ENCODE results near the gene SIGLEC6. TPM values are rescaled to one million over a fixed set of nuclear protein-coding genes. Genes with fewer than 3 reads are reported as not detected.

SIGLEC6 gene
- total and polyA plus RNA-seq, 11 donors = 0.10 to 0.40 (median 0.24) TPM; not detected in 5

DNA sequence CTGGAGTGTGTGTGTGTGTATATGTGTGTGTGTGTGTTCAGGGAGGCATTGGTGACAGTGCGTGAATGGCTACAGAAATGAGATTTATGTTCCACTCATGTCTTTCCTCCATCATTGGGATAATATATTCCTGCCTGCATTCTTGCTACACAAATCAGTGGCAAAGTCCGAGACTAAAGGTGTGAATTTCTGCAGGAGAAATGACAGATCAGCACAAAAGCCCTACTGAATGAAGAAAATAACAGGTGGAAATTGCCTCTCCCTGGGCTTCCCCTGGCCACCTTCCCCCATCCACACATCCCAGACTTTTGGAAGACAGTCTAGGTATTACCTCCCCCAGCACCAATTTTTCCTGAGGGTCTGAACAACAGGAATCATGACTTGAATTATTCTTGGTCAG is 10.1 kb downstream of the SIGLEC6 start:
- no peaks in the 10 kb centered on the region for H3K36me3 ChIP-seq
- H3K27ac ChIP-seq = no peak overlapping the region
- DNase-seq = no peak
- intact Hi-C loops (cut with DNase I) = no loop called here
- 82 to 84% (median 82%) methylated on average over 2 of the region's 2 CpGs for WGBS, 4 donors
- peaks cover 0 to 11% (median 0%) of the 10 kb centered on the region in 12 donors for H3K9me3 ChIP-seq
- no peaks in the 10 kb centered on the region for H3K4me1 ChIP-seq
- H3K4me3 ChIP-seq = no peak overlapping the region
- no peak for ATAC-seq
- H3K27me3 ChIP-seq = peaks cover 0 to 13% (median 0%) of the 10 kb centered on the region in 9 donors
- no peak for TF ChIP-seq POLR2A (IDR thresholded peaks at IDR 0.05)
- TF ChIP-seq, protein P1, sequence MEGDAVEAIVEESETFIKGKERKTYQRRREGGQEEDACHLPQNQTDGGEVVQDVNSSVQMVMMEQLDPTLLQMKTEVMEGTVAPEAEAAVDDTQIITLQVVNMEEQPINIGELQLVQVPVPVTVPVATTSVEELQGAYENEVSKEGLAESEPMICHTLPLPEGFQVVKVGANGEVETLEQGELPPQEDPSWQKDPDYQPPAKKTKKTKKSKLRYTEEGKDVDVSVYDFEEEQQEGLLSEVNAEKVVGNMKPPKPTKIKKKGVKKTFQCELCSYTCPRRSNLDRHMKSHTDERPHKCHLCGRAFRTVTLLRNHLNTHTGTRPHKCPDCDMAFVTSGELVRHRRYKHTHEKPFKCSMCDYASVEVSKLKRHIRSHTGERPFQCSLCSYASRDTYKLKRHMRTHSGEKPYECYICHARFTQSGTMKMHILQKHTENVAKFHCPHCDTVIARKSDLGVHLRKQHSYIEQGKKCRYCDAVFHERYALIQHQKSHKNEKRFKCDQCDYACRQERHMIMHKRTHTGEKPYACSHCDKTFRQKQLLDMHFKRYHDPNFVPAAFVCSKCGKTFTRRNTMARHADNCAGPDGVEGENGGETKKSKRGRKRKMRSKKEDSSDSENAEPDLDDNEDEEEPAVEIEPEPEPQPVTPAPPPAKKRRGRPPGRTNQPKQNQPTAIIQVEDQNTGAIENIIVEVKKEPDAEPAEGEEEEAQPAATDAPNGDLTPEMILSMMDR (IDR thresholded peaks at IDR 0.05) = no peak

DNA sequence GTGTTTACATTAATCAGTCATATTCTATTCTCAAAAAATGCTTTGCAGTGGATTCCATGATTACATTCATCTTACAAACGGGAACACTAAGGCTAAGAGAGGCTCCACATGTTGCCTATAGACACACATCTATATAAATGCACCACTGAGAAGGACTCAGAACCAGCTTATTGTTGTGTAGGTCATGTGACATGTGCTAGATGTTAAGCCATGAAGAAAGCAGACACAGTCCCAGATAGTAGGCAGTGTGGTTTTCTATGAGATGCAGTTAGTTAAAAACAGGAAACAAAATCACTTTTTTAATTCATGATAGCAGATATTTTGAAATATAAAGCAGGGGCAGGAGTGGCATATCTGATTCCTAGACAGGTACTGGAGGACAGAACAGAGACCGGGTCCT is 10.7 kb downstream of the SIGLEC6 start:
- no peak overlapping the region for H3K4me3 ChIP-seq
- H3K9me3 ChIP-seq = peaks cover 0 to 11% (median 0%) of the 10 kb centered on the region in 12 donors
- DNase-seq (no peak), ATAC-seq (no peak)
- no peak for TF ChIP-seq POLR2A (IDR thresholded peaks at IDR 0.05)
- TF ChIP-seq, protein P1 (IDR thresholded peaks at IDR 0.05) = no peak
- intact Hi-C loops (cut with DNase I) = no loop called here
- no peaks in the 10 kb centered on the region for H3K36me3 ChIP-seq
- H3K4me1 ChIP-seq = no peaks in the 10 kb centered on the region
- no peak overlapping the region for H3K27ac ChIP-seq
- 45 to 60% (median 51%) methylated on average over 2 of the region's 2 CpGs for WGBS, 4 donors
- H3K27me3 ChIP-seq = peaks cover 0 to 13% (median 0%) of the 10 kb centered on the region in 9 donors

DNA sequence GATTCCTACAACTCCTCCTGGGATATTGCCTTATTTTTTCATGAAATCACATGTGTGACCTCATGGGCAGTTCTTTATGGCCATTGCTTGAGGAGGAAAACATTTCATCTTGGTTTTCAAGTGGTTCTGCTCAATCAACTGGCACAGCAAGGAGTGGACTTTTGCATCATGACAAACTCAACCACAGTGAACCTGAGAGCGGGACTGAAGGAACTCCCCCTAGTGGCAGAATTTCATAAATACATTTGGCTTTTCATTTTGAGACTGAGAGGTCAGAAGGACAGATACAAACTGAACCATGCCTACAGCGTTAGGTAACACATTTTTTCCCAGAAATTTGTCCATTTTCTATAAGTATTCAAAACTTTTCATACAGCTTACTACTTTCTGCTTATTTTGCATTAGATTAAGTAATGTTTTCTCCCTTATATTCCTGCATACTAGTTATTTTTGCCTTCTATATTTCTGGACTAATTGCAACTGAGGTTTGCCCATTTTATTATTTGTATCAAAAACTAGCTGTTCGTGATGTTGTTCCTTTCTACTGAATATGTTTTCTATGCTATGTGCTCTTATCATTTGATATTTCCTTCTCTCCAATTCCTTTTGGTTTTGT is 16.5 kb downstream of the SIGLEC6 start:
- H3K27me3 ChIP-seq = peaks cover 0 to 36% (median 4%) of the 10 kb centered on the region in 9 donors
- 9 to 19% (median 17%) methylated on average over 3 of the region's 3 CpGs for WGBS, 4 donors
- no peak for DNase-seq
- peaks cover 0 to 7% (median 0%) of the 10 kb centered on the region in 12 donors for H3K9me3 ChIP-seq
- H3K27ac ChIP-seq = no peak overlapping the region
- TF ChIP-seq POLR2A (IDR thresholded peaks at IDR 0.05) = no peak
- TF ChIP-seq, protein P1 (IDR thresholded peaks at IDR 0.05) = peak; percentile 42 to 85 (median 74)
- ATAC-seq = peak in 3 of 4 donors; percentile 39 to 54 (median 51)
- intact Hi-C loops (cut with DNase I) = loop anchor here in 2 of 10 donors (2.0 kb wide), 1 partner anchor 176 kb away; no protein-coding TSS in a partner anchor
- no peak overlapping the region for H3K4me3 ChIP-seq
- H3K4me1 ChIP-seq = peaks cover 0 to 4% (median 0%) of the 10 kb centered on the region in 12 donors
- no peaks in the 10 kb centered on the region for H3K36me3 ChIP-seq

DNA sequence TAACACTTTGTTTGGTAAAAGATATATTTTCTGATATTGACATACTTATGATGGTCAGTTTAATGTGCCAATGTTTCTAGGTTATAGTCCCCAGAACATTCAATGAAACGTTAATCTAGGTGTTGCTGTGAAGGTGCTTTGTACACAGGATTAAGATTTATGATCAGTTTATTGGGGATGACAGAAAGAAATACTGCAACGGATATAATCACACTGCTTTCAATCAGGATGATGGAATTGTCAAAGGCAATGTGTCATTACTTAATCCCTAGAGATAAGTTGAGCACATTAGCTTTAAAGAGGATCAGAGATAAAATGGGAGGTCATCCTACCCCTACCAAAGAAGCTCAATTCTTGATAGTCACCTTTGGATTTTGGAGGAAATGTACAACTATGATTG is 17.5 kb downstream of the SIGLEC6 start:
- peaks cover 0 to 36% (median 9%) of the 10 kb centered on the region in 9 donors for H3K27me3 ChIP-seq
- WGBS, 4 donors = 23 to 37% (median 31%) methylated on average over 2 of the region's 2 CpGs
- ATAC-seq (no peak), DNase-seq (no peak)
- no peak for TF ChIP-seq POLR2A (IDR thresholded peaks at IDR 0.05)
- TF ChIP-seq, protein P1 (IDR thresholded peaks at IDR 0.05) = no peak
- H3K27ac ChIP-seq = no peak overlapping the region
- peaks cover 0 to 4% (median 0%) of the 10 kb centered on the region in 12 donors for H3K4me1 ChIP-seq
- intact Hi-C loops (cut with DNase I) = loop anchor here in 2 of 10 donors (2.0 kb wide), 1 partner anchor 175 kb away; no protein-coding TSS in a partner anchor
- H3K4me3 ChIP-seq = no peak overlapping the region
- H3K9me3 ChIP-seq = peaks cover 0 to 7% (median 0%) of the 10 kb centered on the region in 12 donors
- no peaks in the 10 kb centered on the region for H3K36me3 ChIP-seq

Measured in heart left ventricle (tissue), 16 donors.